HG02973 (cell line): ENCODE results near the gene PRRX2.
"Not testable (repeated sequence)": the region's sequence is repeated elsewhere in the genome, so short reads cannot be mapped to it uniquely, and the experiment has no call there.

ENCODE experiments used
- ATAC-seq: cut with Tn5 transposase; IDR thresholded peaks from one replicate; pipeline ENCODE4 v1.9.1; 2021; ENCODE audit warnings: moderate library complexity; ENCODE audit not compliant: unreplicated experiment

The PRRX2 gene

GRCh38 chr9:129653823-129654553 is 11.5 kb upstream of the PRRX2 start:
- ATAC-seq, result no peak

GRCh38 chr9:129654554-129655040 is 10.8 kb upstream of the PRRX2 start:
- no peak for ATAC-seq

- no peak for ATAC-seq
These were observed 10.3 kb upstream of the PRRX2 start for GRCh38 chr9:129655154-129655553.

DNA sequence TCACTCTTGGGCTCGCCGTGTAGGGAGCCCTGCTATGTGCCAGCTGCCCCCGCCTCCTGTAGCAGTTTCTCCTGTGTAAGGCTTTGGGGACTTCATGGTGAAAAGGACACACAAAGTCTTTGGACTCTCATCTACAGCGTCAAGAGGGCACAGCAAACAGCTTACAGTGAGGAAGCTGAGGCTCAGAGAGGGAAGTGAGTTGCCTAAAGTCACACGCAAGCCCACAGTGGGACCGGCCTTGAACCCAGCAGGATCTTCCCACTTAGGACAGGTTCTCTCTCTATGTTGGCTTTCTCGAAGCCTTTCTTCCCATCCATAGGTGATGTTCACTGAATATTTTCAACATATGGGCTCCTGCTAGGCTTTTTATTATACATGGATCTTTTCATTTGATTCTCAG is 9.8 kb upstream of the PRRX2 start:
- ATAC-seq, result no peak

DNA sequence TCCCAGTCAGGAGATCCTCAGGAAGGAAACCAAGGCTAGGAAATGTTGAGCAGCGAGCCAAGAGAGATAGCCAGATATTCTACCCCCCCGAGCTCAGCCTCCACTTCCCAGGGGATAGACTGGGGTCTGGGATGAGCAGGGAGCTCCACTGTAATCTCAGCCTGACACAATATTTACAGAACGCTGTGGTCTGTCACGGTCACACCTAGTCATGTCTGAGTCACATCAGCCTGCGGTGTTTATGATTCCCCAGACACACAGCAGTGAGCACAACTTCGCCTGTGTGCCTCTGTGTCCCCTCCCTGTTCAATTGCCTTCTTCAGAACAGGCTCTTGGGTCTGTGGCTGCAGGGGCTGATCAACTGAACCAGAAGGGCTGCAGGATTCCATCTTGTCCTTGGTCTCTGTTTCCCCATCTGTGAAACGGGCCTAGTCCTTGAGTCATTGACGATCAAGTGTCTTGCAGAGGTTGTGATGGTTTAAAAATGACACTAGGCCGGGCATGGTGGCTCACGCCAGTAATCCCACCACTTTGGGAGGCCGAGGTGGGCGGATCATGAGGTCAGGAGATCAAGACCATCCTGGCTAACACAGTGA is 8.6 kb upstream of the PRRX2 start:
- no peak for ATAC-seq

DNA sequence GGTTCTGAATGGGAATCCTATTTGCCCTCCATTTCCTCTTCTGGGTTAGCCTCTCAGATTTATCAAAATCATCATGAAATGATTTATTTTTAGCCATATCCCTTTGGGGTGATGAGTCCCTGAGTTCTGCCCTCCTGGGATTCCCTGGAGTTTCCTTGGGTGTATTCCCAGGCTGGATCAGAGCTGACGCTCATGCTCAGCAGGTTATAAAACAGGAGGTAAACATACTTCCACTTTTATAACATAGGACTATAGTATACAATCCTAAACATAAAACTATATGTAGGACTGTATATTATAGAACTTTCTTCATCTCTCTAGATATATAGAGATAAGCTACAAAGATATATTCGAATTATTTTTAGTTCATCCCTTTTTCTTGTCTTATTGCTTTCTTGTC is 4.4 kb upstream of the PRRX2 start:
- ATAC-seq, result no peak

- ATAC-seq, result not testable (repeated sequence)
These were observed 3.2 kb upstream of the PRRX2 start for GRCh38 chr9:129662239-129662638.

GRCh38 chr9:129664746-129665388 is 580 bp upstream of the PRRX2 start:
- ATAC-seq, result no peak

- no peak for ATAC-seq
These were observed 520 bp downstream of the PRRX2 start for GRCh38 chr9:129665814-129666520.

DNA sequence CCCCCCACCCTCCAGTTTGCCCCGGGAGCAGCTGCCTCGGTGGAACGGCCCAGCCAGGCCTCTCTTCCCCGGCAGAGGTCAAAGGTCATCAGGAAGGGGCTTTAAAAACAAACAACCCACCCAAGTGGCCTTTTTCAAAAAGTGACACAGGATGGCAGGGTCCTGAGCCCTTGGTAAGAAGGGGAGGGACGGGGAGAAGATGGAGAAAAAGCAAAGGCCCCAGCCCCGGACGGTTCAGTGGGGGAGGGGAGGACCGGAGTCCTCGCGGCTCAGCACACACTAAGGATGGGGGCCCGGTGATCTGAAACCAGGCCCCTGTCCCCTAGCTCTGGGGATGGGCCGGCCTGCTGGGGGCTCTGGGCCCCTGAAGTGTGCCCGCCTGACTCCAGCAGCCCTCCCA is 1.1 kb downstream of the PRRX2 start:
- ATAC-seq, result no peak

DNA sequence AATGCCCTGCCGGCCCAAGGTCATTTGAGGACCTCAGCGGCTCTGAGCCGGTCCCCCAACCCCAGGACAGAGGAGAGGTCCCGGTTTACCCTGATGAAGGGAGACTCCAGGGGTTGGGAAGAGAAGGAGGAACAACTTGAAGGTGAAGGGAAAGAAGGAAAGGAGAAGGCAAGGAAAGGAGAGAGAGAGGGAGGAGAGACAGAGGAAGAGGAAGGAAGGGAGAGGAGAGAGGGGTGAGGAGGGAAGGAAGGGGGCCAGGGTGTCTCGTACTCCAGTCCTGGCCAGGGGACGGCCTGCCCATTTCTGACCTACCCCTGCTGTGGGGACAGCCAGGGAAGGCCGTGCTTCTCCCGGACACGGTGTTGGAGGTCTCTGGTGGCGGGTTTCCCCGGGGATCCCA is 1.9 kb downstream of the PRRX2 start:
- no peak for ATAC-seq

DNA sequence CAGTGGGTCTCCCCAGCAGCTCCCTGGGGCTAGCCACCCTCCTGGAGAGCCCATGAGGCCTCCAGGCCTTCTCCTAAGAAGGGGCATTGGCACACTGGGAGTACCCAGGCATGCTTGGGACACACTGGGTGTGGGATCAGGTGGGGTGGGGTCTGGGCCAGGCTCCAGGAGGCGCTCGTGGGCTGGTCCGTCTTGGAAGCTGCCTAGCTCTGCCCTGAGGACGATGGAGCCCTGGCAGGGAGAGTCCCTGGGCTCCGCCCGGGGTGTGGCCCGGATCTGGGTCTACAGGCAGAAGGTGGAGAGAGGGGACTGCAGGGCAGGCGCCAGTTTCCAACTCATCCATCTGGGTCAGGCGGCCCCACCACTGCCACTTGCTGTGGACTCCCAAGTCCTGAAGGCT is 2.4 kb downstream of the PRRX2 start:
- ATAC-seq, result no peak

DNA sequence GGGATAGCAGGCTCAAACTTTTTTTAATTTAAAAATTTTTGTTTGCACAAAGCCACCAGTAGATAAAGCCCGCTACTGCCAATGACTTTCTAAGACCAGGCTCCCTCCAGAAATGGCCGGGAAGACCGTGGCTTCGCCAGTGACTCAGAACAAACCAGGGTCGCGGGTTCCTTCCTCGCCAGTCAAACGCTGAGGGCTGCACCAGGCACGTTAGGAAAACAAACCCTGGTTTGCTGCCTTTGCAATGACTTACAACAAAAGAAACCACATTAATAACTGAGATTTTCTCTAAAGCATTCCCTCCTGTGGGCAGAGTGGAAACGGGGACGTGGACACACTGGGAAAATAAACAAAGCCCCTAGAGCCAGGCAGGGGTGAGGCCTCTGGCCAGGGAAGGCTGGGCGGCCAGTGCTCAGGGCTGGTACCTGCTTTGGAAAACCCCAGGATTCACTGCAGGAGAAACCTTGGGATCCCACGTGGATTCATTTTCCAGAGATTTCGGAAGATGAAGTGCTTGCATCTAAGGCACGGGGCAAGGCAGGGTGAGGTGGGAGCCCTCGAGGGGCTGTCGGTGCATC is 3.8 kb downstream of the PRRX2 start:
- no peak for ATAC-seq

DNA sequence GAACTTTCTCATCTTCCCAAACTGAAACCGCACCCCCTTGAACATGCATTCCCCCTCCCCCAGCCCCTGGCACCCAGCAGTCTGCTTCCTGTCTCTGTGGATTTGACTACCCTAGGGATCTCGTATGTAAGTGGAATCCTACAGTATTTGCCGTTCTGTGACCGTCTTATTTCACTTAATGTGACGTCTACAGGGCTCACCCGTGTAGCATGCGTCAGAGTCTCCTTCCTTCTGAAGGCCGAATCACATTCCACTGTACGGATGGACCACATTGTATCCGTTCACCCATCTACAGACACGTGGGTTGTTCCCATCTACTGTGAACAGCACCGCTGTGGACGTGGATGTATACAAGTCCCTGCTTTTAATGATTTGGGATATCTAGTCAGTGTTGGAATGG is 4.5 kb downstream of the PRRX2 start:
- ATAC-seq, result no peak

DNA sequence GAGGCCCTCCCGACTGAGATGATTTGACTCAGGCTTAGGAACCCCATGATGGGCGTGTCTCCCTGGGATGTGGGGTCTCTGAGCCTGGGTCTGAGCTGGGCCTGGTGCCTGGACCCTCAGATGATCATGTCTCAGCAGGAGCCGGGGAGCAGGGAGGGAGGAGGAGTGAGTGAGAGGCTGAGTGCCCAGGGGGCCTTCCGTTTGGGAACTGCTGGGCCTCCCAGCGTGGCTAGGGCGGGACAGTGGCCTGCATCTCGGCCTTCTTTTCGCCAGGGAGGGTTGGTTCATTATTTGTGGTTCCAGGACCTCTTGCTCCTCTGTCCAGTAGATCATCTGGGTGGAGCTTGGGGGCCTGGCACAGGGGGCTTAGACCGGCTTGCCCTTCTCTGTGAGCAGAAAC is 5.6 kb downstream of the PRRX2 start:
- ATAC-seq, result no peak

DNA sequence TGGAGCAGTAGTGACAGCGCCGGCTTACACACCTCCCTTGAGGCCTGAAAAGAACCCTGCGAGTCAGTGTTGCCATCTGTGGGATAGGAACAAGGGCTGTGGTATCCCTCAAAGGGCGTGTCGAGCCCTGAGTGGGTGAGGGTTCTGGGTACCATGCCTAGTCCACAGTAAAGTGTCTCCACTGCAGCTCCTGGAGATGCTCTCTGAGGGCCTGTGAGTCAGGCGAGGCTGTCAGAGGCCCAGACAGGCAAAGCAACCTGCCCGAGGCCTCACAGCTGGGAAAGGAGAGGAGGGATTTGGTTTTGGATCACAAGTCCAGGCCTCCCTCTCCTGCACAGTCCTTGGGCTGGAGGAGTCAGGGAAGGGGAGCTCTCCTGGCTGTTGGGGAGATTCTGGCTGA is 6.1 kb downstream of the PRRX2 start:
- ATAC-seq, result no peak

DNA sequence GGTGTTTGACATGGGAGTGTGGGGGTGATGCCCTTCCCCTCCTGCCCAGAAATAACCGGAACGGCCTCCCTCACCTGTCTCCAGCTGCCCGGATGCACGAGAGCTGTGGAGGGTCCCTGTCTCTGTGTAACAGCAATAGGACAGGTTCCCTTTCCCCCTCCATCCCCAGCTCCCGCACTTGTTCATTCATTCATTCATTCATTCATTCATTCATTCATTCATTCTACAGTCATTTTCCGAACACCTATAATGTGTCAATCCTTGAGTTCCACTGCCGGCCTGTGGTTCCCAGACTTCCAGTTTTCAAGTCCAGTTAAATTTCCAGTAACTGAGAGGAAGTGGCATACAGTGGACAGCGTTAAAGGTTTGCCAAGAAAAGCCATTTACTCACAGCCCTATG is 7.3 kb downstream of the PRRX2 start:
- ATAC-seq, result no peak

- ATAC-seq, result no peak
These were observed 8.2 kb downstream of the PRRX2 start for GRCh38 chr9:129673602-129674001.

GRCh38 chr9:129674229-129674628 is 8.8 kb downstream of the PRRX2 start:
- no peak for ATAC-seq

DNA sequence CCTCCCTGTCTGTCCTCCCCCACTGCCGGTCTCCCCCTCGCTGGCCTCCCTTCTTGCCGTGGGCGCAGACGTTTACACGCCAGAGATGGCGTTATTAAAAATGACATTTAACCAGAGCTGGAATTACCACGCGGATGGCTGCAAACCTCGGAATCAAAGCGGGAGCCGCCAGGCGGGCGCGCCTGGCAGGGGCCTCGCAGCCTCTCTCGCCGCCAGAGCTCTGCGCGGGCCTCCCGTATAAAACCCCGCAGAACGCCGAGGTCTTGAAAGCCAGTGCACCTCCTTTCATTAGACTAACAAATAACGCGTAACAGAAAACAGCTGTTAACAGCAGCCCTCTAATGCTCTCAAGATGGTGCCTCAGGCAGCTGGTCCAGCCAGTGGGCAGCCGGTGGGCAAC is 10.2 kb downstream of the PRRX2 start:
- ATAC-seq, result no peak

GRCh38 chr9:129676287-129676686 is 10.8 kb downstream of the PRRX2 start:
- no peak for ATAC-seq
